ENCODE measurements around the gene PSAP.

- TF ChIP-seq POLR2A (IDR thresholded peaks at IDR 0.05) (no peak), CTCF (IDR thresholded peaks at IDR 0.05) (no peak)
These were observed 27.7 kb downstream of the PSAP start for GRCh38 chr10:71823356-71823755.
